ENCODE results near the gene SLC25A36.

GRCh38 chr3:140916603-140917002 lies 25.0 kb upstream of the SLC25A36 start:
- TF ChIP-seq CTCF (IDR thresholded peaks at IDR 0.05; ENCODE audit: poor library complexity), result no peak
- no peak for TF ChIP-seq EZH2phosphoT487 (IDR thresholded peaks at IDR 0.05; ENCODE audit: low read depth, severe bottlenecking, unreplicated experiment)
